Esophagus mucosa (tissue), 1 donor: Measurements from ENCODE around the gene CSTPP1. TPM values are rescaled to one million over a fixed set of nuclear protein-coding genes. Genes with fewer than 3 reads are reported as not detected.
"Not testable (repeated sequence)": the region's sequence is repeated elsewhere in the genome, so short reads cannot be mapped to it uniquely, and the experiment has no call there.

ENCODE experiments used
- ATAC-seq: fragments of 200-7000 bp; cut with Tn5 transposase; one replicate; pipeline ENCODE4 v1.9.1; 2020
- total RNA-seq: library from RNA; stranded (reverse); gene quantifications from one replicate; pipeline ENCODE4 v1.2.4, GENCODE V29; 2023
- donor health status: DM: yes; HTN: yes; CAD: no.

CSTPP1 gene
- total RNA-seq, 1 donor from 2014 or later: 12.6 TPM

- no peak for ATAC-seq
Observed at GRCh38 chr11:46991391-46991790, 54.8 kb downstream of the CSTPP1 start.

DNA sequence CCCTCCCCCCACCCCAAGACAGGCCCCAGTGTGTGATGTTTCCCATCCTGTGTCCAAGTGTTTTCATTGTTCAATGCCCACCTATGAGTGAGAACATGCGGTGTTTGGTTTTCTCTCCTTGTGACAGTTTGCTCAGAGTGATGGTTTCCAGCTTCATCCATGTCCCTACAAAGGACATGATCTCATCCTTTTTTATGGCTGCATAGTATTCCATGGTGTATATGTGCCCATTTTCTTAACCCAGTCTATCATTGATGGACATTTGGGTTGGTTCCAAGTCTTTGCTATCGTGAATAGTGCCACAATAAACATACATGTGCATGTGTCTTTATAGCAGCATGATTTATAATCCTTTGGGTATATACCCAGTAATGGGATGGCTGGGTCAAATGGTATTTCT is 55.8 kb downstream of the CSTPP1 start:
- not testable (repeated sequence) for ATAC-seq

DNA sequence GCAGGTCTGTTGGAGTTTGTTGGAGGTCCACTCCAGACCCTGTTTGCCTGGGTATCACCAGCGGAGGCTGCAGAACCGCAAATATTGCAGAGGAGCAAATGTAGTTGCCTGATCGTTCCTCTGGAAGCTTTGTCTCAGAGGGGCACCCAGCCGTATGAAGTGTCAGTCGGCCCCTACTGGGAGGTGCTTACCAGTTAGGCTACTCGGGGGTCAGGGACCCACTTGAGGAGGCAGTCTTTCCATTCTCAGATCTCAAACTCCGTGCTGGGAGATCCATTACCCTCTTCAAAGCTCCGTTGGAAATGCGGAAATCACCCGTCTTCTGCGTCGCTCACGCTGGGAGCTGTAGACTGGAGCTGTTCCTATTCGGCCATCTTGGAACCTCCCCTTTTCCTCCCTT is 61.2 kb downstream of the CSTPP1 start:
- not testable (repeated sequence) for ATAC-seq

- ATAC-seq: no peak
Observed at GRCh38 chr11:46999217-46999616, 62.7 kb downstream of the CSTPP1 start.

DNA sequence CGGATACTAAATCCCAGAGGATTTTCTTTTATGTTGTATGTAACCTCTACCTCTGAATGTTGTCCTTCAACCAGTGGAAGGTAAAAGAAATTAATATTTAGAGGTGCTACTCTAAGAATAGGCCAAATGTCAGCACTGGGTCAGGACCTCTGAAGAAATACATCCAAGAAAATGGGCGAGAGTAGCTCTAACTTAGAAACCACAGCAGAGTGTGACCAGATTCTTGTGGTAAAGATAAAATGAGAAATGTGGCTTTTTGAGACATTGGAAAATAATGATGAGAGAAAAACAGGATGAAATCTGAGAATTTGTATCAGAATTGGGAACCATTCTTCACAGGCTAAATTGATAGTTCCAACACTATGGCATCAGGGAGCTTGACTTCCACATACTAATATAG is 63.5 kb downstream of the CSTPP1 start:
- no peak for ATAC-seq

DNA sequence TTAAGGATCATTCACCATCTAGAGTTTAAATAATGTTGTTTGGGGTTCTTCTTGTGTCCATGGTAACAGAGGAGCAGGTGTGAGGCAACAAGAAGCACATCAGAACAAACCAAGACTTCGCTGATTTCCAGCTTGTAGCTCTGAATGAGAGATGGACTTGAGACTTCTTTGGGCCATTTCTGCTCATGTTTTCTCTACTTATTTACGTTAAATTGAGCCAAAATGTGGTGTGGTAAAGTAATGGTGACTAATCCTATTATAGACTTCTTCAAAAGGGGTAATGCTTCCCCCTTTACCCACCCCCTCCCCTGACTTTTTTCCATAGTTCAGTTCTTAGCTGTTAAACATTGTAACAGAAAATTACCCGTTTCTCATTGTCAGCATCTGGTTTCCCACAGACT is 65.2 kb downstream of the CSTPP1 start:
- ATAC-seq: no peak

- no peak for ATAC-seq
Observed at GRCh38 chr11:47002390-47002789, 65.8 kb downstream of the CSTPP1 start.

GRCh38 chr11:47003180-47003877 is 66.8 kb downstream of the CSTPP1 start:
- ATAC-seq: no peak

- peak; percentile 59 for ATAC-seq
Observed at GRCh38 chr11:47004595-47005033, 68.1 kb downstream of the CSTPP1 start.

DNA sequence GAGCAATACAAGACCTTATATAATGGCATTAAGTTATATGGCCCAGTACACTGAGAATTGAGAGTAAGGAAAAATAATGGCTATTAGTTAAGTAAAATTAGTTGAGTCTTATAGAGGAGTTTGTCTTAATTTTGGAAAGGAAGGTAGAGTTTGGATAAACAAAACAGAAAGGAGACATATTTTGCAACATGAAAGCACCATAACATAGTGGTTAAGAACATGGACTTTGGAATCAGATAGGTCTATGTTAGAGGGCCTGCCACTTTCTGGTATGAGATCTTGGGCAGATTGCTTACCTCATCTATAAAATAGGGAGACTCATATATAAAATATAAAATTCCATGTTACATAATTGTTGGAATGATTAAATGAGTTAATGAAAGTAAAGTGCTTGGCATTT is 68.9 kb downstream of the CSTPP1 start:
- no peak for ATAC-seq

DNA sequence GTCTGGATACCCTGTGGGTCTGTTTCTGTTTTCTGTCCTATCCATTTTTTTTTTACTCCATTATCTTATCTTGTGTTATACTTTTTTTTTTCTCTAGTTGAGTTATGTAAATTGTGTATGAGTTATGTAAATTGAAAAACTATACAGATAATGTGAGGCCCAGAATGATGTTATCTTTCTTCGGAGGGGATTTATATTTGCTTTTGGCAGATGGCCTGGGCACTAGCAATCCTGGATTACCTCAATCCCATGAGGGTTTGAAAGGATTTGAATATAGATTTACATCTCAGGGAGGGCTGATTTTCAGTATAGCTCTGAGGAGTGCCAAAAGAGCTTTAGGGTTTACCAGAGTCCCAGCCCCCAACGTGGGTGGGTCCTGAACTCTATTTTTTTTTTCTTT is 71.0 kb downstream of the CSTPP1 start:
- no peak for ATAC-seq

- ATAC-seq: no peak
Observed at GRCh38 chr11:47010179-47010578, 73.6 kb downstream of the CSTPP1 start.

DNA sequence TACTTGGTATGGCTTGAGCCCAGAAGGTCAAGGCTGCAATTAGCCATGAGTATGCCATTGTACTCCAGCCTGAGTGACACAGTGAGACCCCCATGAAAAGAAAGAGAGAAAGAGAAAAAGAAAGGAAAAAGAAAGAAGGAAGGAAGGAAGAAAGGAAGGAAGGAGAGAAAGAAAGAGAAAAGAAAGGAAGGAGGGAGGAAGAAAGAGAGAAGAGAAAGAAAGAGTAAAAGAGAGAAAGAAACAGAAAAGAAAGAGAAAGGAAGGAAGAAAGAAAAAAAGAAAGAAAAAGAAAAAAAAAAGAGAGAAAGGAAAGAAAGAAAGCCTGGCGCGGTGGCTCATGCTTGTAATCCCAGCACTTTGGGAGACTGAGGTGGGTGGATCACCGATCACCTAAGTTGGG is 77.5 kb downstream of the CSTPP1 start:
- ATAC-seq: no peak

GRCh38 chr11:47018637-47019036 is 82.1 kb downstream of the CSTPP1 start:
- ATAC-seq: no peak

DNA sequence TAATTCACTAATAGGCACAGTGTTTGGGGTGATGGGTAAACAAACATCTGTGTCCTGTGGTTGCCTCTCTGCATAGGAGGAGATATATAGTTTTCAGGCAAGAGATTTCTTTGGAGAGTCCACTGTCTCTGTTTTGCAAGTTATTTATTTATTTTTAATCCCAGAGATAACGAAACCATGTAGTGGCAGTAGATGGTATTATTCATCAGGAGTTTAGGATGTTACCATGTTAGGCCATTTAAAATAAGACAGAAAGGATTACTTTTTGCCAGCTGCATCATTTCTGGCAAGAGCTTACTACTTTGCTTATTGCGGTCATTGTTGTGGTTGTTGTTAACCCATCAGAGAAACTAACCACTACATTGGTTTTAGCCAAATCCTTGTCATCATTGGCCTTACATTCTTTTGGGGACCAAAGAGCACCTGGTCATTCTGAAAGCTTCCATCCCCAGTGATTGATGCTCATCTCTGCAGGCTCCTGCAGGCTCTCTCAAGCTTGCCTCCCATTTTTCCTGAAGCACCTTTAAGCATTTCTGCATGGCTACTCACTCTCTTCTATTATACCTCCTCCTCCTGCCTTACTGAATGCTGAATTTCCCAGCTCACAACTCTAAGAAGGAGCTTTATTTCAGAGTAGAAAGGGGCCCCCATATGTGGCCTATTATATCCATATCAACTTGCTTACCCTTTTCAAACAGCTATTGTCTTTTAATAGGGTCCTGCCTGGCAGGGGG is 84.4 kb downstream of the CSTPP1 start:
- no peak for ATAC-seq

DNA sequence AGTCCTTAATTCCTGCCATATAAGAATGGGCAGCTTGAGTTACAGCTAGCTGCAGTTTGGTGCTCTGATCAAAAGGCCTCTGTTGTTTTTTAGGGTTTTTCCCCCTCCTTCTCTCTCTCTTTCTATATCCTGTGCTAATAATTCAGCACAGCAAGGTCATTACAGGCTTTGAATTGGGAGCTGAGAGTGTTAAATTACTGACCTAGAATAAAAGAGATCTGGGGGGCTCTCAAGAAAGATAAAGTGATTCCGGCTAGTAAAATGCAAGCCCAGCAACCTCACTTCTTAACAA is 84.9 kb downstream of the CSTPP1 start:
- no peak for ATAC-seq

GRCh38 chr11:47021965-47022364 is 85.4 kb downstream of the CSTPP1 start:
- ATAC-seq: no peak

DNA sequence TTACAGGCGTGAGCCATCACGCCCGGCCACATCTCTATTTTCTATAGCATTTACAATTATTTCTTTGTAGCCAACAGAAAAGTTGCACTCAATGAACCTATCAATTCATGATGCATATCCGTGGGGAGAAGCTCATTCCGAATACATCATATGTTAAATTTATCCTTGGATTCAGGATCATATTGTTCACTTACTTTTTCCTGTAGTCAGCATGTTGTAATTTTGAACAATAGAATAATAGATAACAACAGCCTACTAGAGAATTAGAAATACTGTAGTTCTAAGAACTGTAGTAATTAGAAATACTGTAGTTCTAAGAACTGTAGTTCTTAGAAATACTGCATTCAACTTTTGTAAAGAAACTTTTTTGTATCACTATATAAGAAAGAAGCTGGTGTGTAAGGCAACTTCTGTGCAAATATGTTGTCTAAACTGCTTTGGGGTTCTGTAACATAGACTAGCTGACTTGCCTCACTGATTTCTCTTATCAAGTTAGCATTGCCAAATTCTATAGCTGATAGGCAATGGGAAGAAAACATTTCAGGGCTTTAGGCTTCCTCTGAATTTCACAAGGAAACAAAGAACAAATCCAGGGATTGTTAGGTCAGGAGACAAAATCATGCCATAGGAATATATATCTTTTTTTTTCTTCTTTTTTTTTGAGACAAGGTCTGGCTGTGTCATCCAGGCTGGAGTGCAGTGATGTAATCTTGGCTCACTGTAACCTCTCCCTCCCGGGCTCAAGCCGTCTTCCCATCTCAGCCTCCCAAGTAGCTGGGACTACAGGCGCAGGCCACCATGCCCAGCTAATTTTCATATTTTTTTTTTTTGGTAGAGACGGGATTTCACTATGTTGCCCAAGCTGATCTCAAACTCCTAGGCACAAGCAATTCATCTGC is 91.9 kb downstream of the CSTPP1 start:
- no peak for ATAC-seq

DNA sequence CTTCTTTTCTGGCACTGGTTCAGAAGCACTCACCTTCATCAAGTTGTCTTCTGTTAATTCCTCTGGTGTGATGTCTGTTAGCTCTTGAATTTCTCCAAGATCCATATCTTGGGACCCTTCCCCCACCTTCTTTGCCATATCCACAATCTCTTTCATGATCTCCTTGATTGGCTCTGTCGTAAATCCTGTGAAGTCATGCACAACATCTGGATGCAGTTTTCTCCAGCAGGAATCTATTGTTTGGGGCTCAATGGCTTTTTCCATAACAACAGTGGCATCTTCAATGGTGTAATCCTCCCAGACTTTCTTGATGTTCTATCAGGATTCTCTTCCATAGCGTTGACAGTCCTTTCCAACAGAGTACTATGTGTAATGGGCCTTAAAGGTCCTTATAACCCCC is 96.9 kb downstream of the CSTPP1 start:
- ATAC-seq: no peak

DNA sequence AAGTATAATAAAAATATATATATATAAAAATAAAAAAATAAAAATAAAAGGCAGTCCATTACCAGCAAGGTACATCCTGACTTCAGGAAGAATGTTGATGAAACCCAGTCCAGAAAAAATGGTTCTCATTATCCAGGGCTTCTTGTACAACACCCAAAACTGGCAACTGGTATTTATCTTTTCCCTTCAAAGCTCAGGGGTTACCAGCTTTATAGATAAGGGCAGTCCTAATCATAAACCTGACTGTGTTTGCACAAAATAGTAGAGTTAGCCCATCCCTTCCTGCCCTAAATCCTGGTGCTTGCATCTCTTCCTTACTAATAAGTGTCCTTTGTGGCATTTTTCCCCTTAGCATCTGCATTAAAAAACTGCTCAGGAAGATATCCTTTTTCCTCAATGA is 97.5 kb downstream of the CSTPP1 start:
- ATAC-seq: no peak

GRCh38 chr11:47035108-47035507 is 98.5 kb downstream of the CSTPP1 start:
- ATAC-seq: no peak

DNA sequence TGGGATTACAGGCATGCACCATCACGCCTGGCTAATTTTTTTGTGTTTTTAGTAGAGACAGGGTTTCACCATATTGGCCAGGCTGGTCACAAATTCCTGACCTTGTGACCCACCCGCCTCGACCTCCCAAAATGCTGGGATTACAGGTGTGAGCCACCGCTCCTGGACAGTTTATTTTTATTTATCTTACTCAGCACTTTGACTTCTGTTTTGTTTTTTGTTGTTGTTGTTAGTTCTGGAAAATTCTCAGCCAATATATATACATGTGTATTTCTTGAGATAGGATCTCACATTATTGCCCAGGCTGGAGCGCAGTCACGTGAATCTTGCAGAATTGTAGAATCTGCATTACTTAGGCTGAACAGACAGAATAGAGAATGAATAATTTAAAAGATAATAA is 107.6 kb downstream of the CSTPP1 start:
- ATAC-seq: no peak

GRCh38 chr11:47047972-47048371 is 111.4 kb downstream of the CSTPP1 start:
- ATAC-seq: no peak

- no peak for ATAC-seq
Observed at GRCh38 chr11:47050284-47050683, 113.7 kb downstream of the CSTPP1 start.
